ENCODE data around the gene ST3GAL3. TPM values are rescaled to one million over a fixed set of nuclear protein-coding genes. Genes with fewer than 3 reads are reported as not detected.

ST3GAL3 gene
- polyA plus RNA-seq (2012; ENCODE audit: insufficient read depth, insufficient read length) = 33.3 TPM

- H3K4me3 ChIP-seq (ENCODE audit: low read length) = peak within 1 kb of the TSS; percentile 89
- DNase-seq (ENCODE audit: low read depth, low spot score) = peak; percentile 89
Measured at GRCh38 chr1:43707190-43708001, at the start of gene ST3GAL3. ST3GAL3 (plus strand) TSS chr1:43707536; CDS start chr1:43736263, 28,727 bp downstream.

GRCh38 chr1:43659212-43660166 lies 47.8 kb upstream of the ST3GAL3 start:
- H3K4me3 ChIP-seq (ENCODE audit: low read length) = no peak overlapping the region
- no peak for DNase-seq (ENCODE audit: low read depth, low spot score)

GRCh38 chr1:43660355-43660754 lies 47.0 kb upstream of the ST3GAL3 start:
- DNase-seq (ENCODE audit: low read depth, low spot score) = no peak
- H3K4me3 ChIP-seq (ENCODE audit: low read length) = no peak overlapping the region

GRCh38 chr1:43664369-43664768 lies 43.0 kb upstream of the ST3GAL3 start:
- no peak for DNase-seq (ENCODE audit: low read depth, low spot score)
- H3K4me3 ChIP-seq (ENCODE audit: low read length) = no peak overlapping the region

- DNase-seq (ENCODE audit: low read depth, low spot score) = no peak
Measured at GRCh38 chr1:43666608-43667007, 40.7 kb upstream of the ST3GAL3 start.

GRCh38 chr1:43668956-43669355 lies 38.4 kb upstream of the ST3GAL3 start:
- no peak for DNase-seq (ENCODE audit: low read depth, low spot score)
- H3K4me3 ChIP-seq (ENCODE audit: low read length) = no peak overlapping the region

More at GRCh38 chr1:43666608-43667007, 40.7 kb upstream of the ST3GAL3 start:
- no peak overlapping the region for H3K4me3 ChIP-seq (ENCODE audit: low read length)

GRCh38 chr1:43669878-43670277 lies 37.5 kb upstream of the ST3GAL3 start:
- no peak overlapping the region for H3K4me3 ChIP-seq (ENCODE audit: low read length)
- no peak for DNase-seq (ENCODE audit: low read depth, low spot score)

GRCh38 chr1:43671193-43671592 lies 36.1 kb upstream of the ST3GAL3 start:
- no peak for DNase-seq (ENCODE audit: low read depth, low spot score)
- H3K4me3 ChIP-seq (ENCODE audit: low read length) = no peak overlapping the region

GRCh38 chr1:43671626-43672330 lies 35.6 kb upstream of the ST3GAL3 start:
- no peak overlapping the region for H3K4me3 ChIP-seq (ENCODE audit: low read length)
- no peak for DNase-seq (ENCODE audit: low read depth, low spot score)

- DNase-seq (ENCODE audit: low read depth, low spot score) = no peak
- H3K4me3 ChIP-seq (ENCODE audit: low read length) = no peak overlapping the region
Measured at GRCh38 chr1:43673261-43673660, 34.1 kb upstream of the ST3GAL3 start.

GRCh38 chr1:43678940-43679339 lies 28.4 kb upstream of the ST3GAL3 start:
- no peak for DNase-seq (ENCODE audit: low read depth, low spot score)
- no peak overlapping the region for H3K4me3 ChIP-seq (ENCODE audit: low read length)

GRCh38 chr1:43683560-43683959 lies 23.8 kb upstream of the ST3GAL3 start:
- H3K4me3 ChIP-seq (ENCODE audit: low read length) = no peak overlapping the region
- no peak for DNase-seq (ENCODE audit: low read depth, low spot score)

- DNase-seq (ENCODE audit: low read depth, low spot score) = no peak
- H3K4me3 ChIP-seq (ENCODE audit: low read length) = no peak overlapping the region
Measured at GRCh38 chr1:43686801-43687200, 20.5 kb upstream of the ST3GAL3 start.

- no peak for DNase-seq (ENCODE audit: low read depth, low spot score)
- no peak overlapping the region for H3K4me3 ChIP-seq (ENCODE audit: low read length)
Measured at GRCh38 chr1:43687301-43688108, 19.8 kb upstream of the ST3GAL3 start.

- H3K4me3 ChIP-seq (ENCODE audit: low read length) = no peak overlapping the region
- no peak for DNase-seq (ENCODE audit: low read depth, low spot score)
Measured at GRCh38 chr1:43688109-43688387, 19.3 kb upstream of the ST3GAL3 start.

GRCh38 chr1:43688594-43689000 lies 18.7 kb upstream of the ST3GAL3 start:
- DNase-seq (ENCODE audit: low read depth, low spot score) = no peak
- no peak overlapping the region for H3K4me3 ChIP-seq (ENCODE audit: low read length)

GRCh38 chr1:43689289-43689688 lies 18.0 kb upstream of the ST3GAL3 start:
- DNase-seq (ENCODE audit: low read depth, low spot score) = no peak
- no peak overlapping the region for H3K4me3 ChIP-seq (ENCODE audit: low read length)

- H3K4me3 ChIP-seq (ENCODE audit: low read length) = no peak overlapping the region
- no peak for DNase-seq (ENCODE audit: low read depth, low spot score)
Measured at GRCh38 chr1:43691871-43692815, 15.2 kb upstream of the ST3GAL3 start.
